Cerebellar cortex (tissue), 1 donor: Measurements from ENCODE around the gene BACE2.

Experiments used
- DNase-seq: peaks from one replicate; pipeline ENCODE4 v3.0.0-alpha.2; 2015; ENCODE audit warnings: low spot score

The BACE2 gene

DNA sequence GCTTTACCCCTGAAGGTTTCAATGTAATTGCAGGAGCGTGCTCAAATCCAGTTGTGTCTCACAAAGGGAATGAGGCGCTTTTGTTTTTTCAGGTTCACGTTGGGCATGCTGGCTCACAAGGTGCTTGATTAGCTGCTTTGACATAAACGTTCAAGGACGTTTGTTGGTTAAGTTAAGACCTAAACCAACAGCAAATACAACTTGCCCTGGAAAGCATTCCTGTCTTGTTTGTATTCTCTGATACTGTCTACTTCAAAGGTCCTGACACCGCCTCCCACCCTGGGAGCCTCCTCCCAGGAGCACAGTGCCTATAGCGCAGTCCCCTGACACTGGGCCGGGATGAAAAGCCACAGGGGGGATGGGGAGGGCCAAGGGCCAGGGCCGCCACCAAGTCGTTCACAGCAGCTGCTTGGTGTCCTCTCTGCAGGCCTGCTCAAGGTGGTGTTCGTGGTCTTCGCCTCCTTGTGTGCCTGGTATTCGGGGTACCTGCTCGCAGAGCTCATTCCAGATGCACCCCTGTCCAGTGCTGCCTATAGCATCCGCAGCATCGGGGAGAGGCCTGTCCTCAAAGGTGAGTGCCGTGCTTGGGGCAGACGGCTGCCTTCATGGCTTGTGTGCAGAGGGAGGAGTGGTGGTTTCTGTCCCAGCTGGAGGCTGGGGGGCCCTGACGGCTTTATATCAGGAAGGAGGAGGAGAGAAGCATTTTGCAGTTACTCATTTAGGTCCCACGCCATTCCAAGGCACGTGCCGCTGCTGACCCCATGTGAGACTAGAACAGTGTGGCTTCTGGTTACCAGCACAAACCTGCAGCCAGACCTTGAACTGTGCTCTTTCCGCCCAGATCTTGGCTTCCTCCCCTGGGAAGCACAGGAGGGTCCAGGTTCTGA, 154.8 kb downstream of the BACE2 start:
- DNase-seq, result no peak

DNA sequence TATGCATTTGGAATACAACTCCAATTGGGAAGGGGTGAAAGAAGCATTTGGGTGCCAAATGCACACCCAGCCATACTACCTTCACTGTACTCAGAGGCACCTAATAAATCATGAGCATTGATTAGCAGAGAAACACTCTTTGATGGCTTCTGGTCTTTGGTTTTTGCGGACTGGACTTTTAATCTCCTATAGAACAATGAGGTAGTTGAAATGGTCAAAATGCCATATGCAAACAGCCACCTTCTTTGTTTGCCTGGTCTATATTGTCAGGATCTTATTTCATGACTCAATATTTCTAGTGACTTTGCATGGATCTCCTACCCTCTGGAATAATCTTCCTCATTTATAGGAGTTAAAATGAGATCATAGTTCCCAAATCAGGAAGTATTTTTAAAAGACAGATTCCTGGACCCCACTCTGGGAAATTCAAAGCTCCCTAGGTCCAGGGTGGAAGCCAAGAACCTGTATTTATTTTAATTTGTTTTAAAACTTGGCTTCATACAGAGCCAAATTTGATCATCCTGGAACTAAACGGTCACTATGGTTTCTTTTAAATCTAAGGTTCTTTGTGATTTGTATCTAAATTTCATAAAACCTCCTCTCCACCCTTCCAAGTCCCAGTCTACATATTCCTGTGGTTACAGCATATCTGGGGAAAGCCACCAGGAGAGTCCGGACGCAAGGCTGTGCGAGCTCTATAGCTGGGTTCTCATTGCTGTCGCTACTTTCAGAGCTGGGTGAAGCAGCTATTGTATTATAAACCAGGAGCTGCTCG, 157.4 kb downstream of the BACE2 start:
- no peak for DNase-seq

DNA sequence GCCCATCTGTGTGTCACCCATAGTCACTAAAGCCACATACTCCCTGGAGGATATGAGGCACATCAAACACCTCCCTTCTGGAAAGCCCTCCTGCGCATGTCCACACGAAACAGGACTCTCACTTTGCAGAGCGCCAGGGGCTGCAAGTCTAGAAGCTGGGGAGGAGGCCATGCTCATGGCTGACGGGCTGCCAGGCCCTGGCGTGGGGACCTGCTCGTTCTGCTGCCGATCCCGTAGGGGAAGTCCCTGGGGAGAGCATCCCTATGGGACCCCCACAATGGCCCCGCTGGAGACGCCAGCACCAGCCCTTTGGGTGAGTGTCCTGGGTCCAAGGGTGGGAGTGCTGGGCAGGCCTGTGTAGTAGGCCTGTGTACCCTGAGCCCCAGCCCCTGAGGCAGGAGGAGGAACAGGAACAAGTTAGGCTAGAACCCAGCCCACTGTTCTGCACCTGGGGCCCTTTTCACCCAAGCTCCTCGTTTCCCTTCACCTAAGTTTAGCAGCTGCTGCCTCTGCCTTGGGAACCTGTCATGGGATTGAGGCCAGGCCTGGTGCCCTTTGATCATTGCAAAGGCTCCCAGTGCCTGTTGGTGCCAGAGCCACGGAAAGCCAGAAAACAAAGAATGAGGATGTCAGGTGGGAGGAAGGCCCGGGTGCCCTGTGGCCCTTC, 158.6 kb downstream of the BACE2 start:
- no peak for DNase-seq

GRCh38 chr21:41327753-41328152, 159.8 kb downstream of the BACE2 start:
- no peak for DNase-seq

GRCh38 chr21:41328660-41329607, 161.0 kb downstream of the BACE2 start:
- no peak for DNase-seq
